Measurements from ENCODE around the gene ARF3. TPM values are rescaled to one million over a fixed set of nuclear protein-coding genes. Genes with fewer than 3 reads are reported as not detected.

Gene ARF3
- total RNA-seq, 1 experiment from 2014 or later: 163 TPM

Small RNA genes within 50 kb of the gene (small RNA-seq; reads per million reads assigned to genes)
- gene AC073610.1 (not detected), gene RNU6-600P (not detected), gene RNU6-940P (not detected)

Other genes with a start within 250 kb of the ARF3 start
- 33.6 and 45.5 TPM in 2 replicates for gene CCNT1, start 240.8 kb downstream of the ARF3 start, total RNA-seq (2014; rRNA removed; shearing (Covaris generic))
- gene ADCY6, start 168.4 kb downstream of the ARF3 start, total RNA-seq (2014; rRNA removed; shearing (Covaris generic)): 14.5 and 15.6 TPM in 2 replicates
- 13.3 and 15.1 TPM in 2 replicates for gene CACNB3, start 139.0 kb downstream of the ARF3 start, total RNA-seq (2014; rRNA removed; shearing (Covaris generic))
- 82.8 and 90.7 TPM in 2 replicates for gene DDX23, start 105.3 kb downstream of the ARF3 start, total RNA-seq (2014; rRNA removed; shearing (Covaris generic))
- 0.07 and 0.11 TPM in 2 replicates for gene RND1, start 91.6 kb downstream of the ARF3 start, total RNA-seq (2014; rRNA removed; shearing (Covaris generic))
- gene FKBP11, start 32.0 kb downstream of the ARF3 start, total RNA-seq (2014; rRNA removed; shearing (Covaris generic)): 9.8 and 13.0 TPM in 2 replicates
- 0.71 and 2.1 TPM in 2 replicates for gene WNT10B, start 14.2 kb upstream of the ARF3 start, total RNA-seq (2014; rRNA removed; shearing (Covaris generic))
- not detected in 2 replicates for gene WNT1, start 20.8 kb upstream of the ARF3 start, total RNA-seq (2014; rRNA removed; shearing (Covaris generic))
- gene DDN, start 41.9 kb upstream of the ARF3 start, total RNA-seq (2014; rRNA removed; shearing (Covaris generic)): 0.24 and 0.50 TPM in 2 replicates
- gene PRKAG1, start 61.3 kb upstream of the ARF3 start, total RNA-seq (2014; rRNA removed; shearing (Covaris generic)): 101 and 104 TPM in 2 replicates
- 12.4 and 17.0 TPM in 2 replicates for gene KMT2D, start 103.3 kb upstream of the ARF3 start, total RNA-seq (2014; rRNA removed; shearing (Covaris generic))
- 5.1 and 5.2 TPM in 2 replicates for gene RHEBL1, start 112.5 kb upstream of the ARF3 start, total RNA-seq (2014; rRNA removed; shearing (Covaris generic))
- gene DHH, start 137.3 kb upstream of the ARF3 start, total RNA-seq (2014; rRNA removed; shearing (Covaris generic)): not detected in 2 replicates
- gene LMBR1L, start 153.4 kb upstream of the ARF3 start, total RNA-seq (2014; rRNA removed; shearing (Covaris generic)): 28.2 and 32.8 TPM in 2 replicates
- gene TUBA1B, start 173.9 kb upstream of the ARF3 start, total RNA-seq (2014; rRNA removed; shearing (Covaris generic)): 4,519 and 5,260 TPM in 2 replicates
- gene TUBA1A, start 231.6 kb upstream of the ARF3 start, total RNA-seq (2014; rRNA removed; shearing (Covaris generic)): 329 and 349 TPM in 2 replicates

All from HT1080 (cell line).